ENCODE measurements around the gene CHAC1. TPM values are rescaled to one million over a fixed set of nuclear protein-coding genes. Genes with fewer than 3 reads are reported as not detected.

CHAC1 gene
- total and polyA plus RNA-seq, 2 of the 13 experiments (the other 11 are each of a cell fraction or from before 2014, with no cell fraction given): 0.44 TPM; not detected in 1

DNA sequence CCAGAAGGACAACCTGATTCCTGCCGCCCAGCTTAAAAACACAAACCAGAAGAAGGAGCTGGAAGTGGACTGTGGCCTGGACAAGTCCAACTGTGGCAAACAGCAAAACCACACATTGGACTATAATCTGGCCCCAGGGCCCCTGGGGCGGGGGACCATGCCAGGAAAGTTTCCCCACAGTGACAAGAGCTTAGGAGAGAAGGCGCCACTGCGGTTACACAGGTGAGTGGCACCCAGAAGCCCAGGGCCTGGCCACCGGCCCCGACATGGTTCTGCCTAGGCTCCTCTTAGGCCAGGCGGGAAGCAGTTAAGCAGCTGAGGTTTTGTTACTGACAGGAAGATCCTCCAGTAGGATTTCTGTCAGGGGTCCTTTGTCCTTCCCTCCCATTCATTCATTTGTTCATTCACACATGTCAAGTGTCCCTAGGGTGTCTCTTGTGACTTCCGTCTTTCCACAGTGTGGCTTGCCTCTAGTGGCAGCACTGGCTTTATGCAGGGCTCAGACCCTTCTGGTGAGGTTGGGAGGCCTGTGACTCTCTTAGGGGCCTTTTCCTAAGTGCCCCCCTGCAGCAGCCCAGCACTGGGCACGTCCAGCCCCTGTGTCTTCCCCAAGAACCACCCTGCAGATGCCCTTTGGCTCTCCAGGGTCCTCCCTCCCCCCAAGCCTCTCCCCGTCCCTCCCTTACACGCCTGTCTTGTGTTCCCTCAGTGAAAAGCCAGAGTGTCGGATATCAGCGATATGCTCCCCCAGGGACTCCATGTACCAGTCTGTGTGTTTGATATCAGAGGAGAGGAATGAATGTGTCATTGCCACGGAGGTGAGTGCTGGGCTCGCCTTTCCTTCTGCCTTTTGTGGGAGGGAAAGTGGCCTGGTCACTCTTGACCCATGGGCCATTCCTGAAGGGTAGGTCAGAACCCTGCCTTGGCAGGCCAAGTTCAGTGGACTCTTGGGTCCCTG, 16.3 kb upstream of the CHAC1 start:
- BruUV-seq (replicated peaks): no TSS peak
- in situ Hi-C loops (cut with HindIII; ENCODE audit: extremely low pct_ligation_motif_present, low pct_unique_long_range_greater_than_20kb): no loop called here
- TF ChIP-seq, protein P1, sequence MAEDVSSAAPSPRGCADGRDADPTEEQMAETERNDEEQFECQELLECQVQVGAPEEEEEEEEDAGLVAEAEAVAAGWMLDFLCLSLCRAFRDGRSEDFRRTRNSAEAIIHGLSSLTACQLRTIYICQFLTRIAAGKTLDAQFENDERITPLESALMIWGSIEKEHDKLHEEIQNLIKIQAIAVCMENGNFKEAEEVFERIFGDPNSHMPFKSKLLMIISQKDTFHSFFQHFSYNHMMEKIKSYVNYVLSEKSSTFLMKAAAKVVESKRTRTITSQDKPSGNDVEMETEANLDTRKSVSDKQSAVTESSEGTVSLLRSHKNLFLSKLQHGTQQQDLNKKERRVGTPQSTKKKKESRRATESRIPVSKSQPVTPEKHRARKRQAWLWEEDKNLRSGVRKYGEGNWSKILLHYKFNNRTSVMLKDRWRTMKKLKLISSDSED (CRISPR knock-in tag; IDR thresholded peaks at IDR 0.05): no peak
- TF ChIP-seq XBP1 (CRISPR knock-in tag; IDR thresholded peaks at IDR 0.05): no peak
- TF ChIP-seq, protein P2, sequence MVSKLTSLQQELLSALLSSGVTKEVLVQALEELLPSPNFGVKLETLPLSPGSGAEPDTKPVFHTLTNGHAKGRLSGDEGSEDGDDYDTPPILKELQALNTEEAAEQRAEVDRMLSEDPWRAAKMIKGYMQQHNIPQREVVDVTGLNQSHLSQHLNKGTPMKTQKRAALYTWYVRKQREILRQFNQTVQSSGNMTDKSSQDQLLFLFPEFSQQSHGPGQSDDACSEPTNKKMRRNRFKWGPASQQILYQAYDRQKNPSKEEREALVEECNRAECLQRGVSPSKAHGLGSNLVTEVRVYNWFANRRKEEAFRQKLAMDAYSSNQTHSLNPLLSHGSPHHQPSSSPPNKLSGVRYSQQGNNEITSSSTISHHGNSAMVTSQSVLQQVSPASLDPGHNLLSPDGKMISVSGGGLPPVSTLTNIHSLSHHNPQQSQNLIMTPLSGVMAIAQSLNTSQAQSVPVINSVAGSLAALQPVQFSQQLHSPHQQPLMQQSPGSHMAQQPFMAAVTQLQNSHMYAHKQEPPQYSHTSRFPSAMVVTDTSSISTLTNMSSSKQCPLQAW (CRISPR knock-in tag; IDR thresholded peaks at IDR 0.05): no peak
- no peak for TF ChIP-seq ZNF737 (CRISPR knock-in tag; IDR thresholded peaks at IDR 0.05; ENCODE audit: borderline replicate concordance)
- TF ChIP-seq ZFX (CRISPR knock-in tag; IDR thresholded peaks at IDR 0.05; ENCODE audit: low read depth): peak; percentile 45; the same call in 1 of the 2 replicates
- TF ChIP-seq NR2F6 (IDR thresholded peaks at IDR 0.05): no peak
- TF ChIP-seq NR2F6 (CRISPR knock-in tag; IDR thresholded peaks at IDR 0.05): peak; percentile 18; the same call in 1 of the 2 replicates
- no peak for TF ChIP-seq RCOR2 (CRISPR knock-in tag; IDR thresholded peaks at IDR 0.05)
- TF ChIP-seq ZBTB1 (CRISPR knock-in tag; IDR thresholded peaks at IDR 0.05; ENCODE audit: borderline replicate concordance): no peak
- no peak for TF ChIP-seq SAP130 (CRISPR knock-in tag; IDR thresholded peaks at IDR 0.05; ENCODE audit: low read depth)
- TF ChIP-seq TBX2 (CRISPR knock-in tag; IDR thresholded peaks at IDR 0.05; ENCODE audit: borderline replicate concordance): peak; percentile 63
- TF ChIP-seq ZNF3 (CRISPR knock-in tag; IDR thresholded peaks at IDR 0.05): no peak
- TF ChIP-seq, protein P3, sequence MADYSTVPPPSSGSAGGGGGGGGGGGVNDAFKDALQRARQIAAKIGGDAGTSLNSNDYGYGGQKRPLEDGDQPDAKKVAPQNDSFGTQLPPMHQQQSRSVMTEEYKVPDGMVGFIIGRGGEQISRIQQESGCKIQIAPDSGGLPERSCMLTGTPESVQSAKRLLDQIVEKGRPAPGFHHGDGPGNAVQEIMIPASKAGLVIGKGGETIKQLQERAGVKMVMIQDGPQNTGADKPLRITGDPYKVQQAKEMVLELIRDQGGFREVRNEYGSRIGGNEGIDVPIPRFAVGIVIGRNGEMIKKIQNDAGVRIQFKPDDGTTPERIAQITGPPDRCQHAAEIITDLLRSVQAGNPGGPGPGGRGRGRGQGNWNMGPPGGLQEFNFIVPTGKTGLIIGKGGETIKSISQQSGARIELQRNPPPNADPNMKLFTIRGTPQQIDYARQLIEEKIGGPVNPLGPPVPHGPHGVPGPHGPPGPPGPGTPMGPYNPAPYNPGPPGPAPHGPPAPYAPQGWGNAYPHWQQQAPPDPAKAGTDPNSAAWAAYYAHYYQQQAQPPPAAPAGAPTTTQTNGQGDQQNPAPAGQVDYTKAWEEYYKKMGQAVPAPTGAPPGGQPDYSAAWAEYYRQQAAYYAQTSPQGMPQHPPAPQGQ (CRISPR knock-in tag; IDR thresholded peaks at IDR 0.05; ENCODE audit: borderline replicate concordance): no peak
- no peak for TF ChIP-seq ZNF33A (CRISPR knock-in tag; IDR thresholded peaks at IDR 0.05; ENCODE audit: borderline replicate concordance)
- TF ChIP-seq FLYWCH1 (CRISPR knock-in tag; IDR thresholded peaks at IDR 0.05): 0 out of 2 replicates have a peak, but pooled peaks have one; percentile 45

More for the DNA sequence above, 16.3 kb upstream of the CHAC1 start:
- intact Hi-C loops (cut with micrococcal nuclease; ENCODE audit: unreplicated experiment): no loop called here
- ChIA-PET CTCF (ENCODE audit: low intra/inter-chr PET ratio, low total read pairs) (no interaction called here), POLR2A (interaction anchor here (0.9 kb wide), 1 partner anchor 42 kb away, joined by 3 read pairs; no protein-coding TSS in a partner anchor)
- no peaks in the 10 kb centered on the region for H4K20me1 ChIP-seq (ENCODE audit: insufficient read depth, low read length)
- H3K9ac ChIP-seq (ENCODE audit: insufficient read depth, low read depth, low read length): peak overlapping the region; percentile 1; the same call in 1 of the 2 replicates
- no peaks in the 10 kb centered on the region for H3K36me3 ChIP-seq (replicated peaks in 1 of 2; ENCODE audit: control insufficient read depth in 1 of 2, insufficient read depth in 2 of 2, low read length in 2 of 2)
- no peaks in the 10 kb centered on the region for H3K9me3 ChIP-seq (ENCODE audit: low read length)
- FAIRE-seq (no peak), ATAC-seq (peak; percentile 35), DNase-seq (ENCODE audit: low spot score) (peak; percentile 50)
- H3K4me3 ChIP-seq (replicated peaks in 1 of 3; ENCODE audit: insufficient read depth in 1 of 3, low read depth in 2 of 3, low read length in 3 of 3): peak overlapping the region in 1 of 3 experiments; percentile 18; a peak in 1 of 6 replicates
- H3K79me2 ChIP-seq (ENCODE audit: insufficient read depth, low read length): no peaks in the 10 kb centered on the region
- H2AFZ ChIP-seq (ENCODE audit: low read length): no peak overlapping the region
- 67% methylated on average over 8 of the region's 15 CpGs for WGBS (ENCODE audit: low lambda C conversion rate)
- H3K4me1 ChIP-seq (ENCODE audit: insufficient read depth, low read length): peaks cover 79% of the 10 kb centered on the region
- H3K27ac ChIP-seq (ENCODE audit: extremely low read length, insufficient read depth, low read length): peak overlapping the region; percentile 39
- 0 out of 5 replicates have a peak, but pooled peaks cover 0 to 5% of the 10 kb centered on the region in 2 experiments for H3K27me3 ChIP-seq (ENCODE audit: control insufficient read depth in 1 of 2, insufficient read depth in 2 of 2, low read length in 2 of 2)
- peak overlapping the region; percentile 57 for H3K4me2 ChIP-seq (ENCODE audit: low read depth, low read length)
